CD4-positive, CD25-positive, alpha-beta regulatory T cell (primary cell): ENCODE measurements around the gene TTC28. TPM values are rescaled to one million over a fixed set of nuclear protein-coding genes. Genes with fewer than 3 reads are reported as not detected.
"Not testable (repeated sequence)": the region's sequence is repeated elsewhere in the genome, so short reads cannot be mapped to it uniquely, and the experiment has no call there.

Experiments used
- ATAC-seq, 2 donors: fragments of 150-1000 bp; cut with Tn5 transposase; one replicate each; pipeline ENCODE4 v1.10.0; 2021; ENCODE audit warnings: low read depth in 2 of 2, moderate number of reproducible peaks in 2 of 2, moderate library complexity in 1 of 2
- DNase-seq, 3 donors: peaks; one replicate each; pipeline versions ENCODE4 v3.0.0 to v3.0.0-alpha.2; 2012 to 2022; ENCODE audit warnings: mixed read lengths in 1 of 3
- H3K27ac ChIP-seq: one replicate; pipeline ENCODE4 v1.7.0; 2013; ENCODE audit warnings: mild to moderate bottlenecking, low read length; ENCODE audit not compliant: insufficient read depth, poor library complexity, severe bottlenecking
- H3K27me3 ChIP-seq: one replicate; pipeline ENCODE4 v1.7.0; 2013; ENCODE audit warnings: low read length; ENCODE audit not compliant: control insufficient read depth, insufficient read depth
- H3K36me3 ChIP-seq: one replicate; pipeline ENCODE4 v1.7.0; 2013; ENCODE audit warnings: mild to moderate bottlenecking, low read length, moderate library complexity; ENCODE audit not compliant: control insufficient read depth, insufficient read depth
- H3K4me1 ChIP-seq: 2 replicates; pipeline ENCODE4 v1.7.0; 2013; ENCODE audit warnings: mild to moderate bottlenecking, low read length; ENCODE audit not compliant: insufficient read depth, control insufficient read depth, poor library complexity, severe bottlenecking
- H3K4me3 ChIP-seq: one replicate; pipeline ENCODE4 v1.7.0; 2013; ENCODE audit warnings: low read depth, mild to moderate bottlenecking, low read length, moderate library complexity
- H3K9me3 ChIP-seq, 2 experiments: 1 replicate in 1 of 2; 2 replicates in 1 of 2; pipeline ENCODE4 v1.7.0; 2013; ENCODE audit warnings: low read length in 2 of 2, mild to moderate bottlenecking in 1 of 2, moderate library complexity in 1 of 2; ENCODE audit not compliant: control insufficient read depth in 2 of 2
- H3K27ac Mint-ChIP-seq, 3 donors: one replicate each; pipeline ENCODE4 v1.8.0; 2020 to 2022; ENCODE audit warnings: mild to moderate bottlenecking in 3 of 3, mixed read lengths in 3 of 3, moderate library complexity in 2 of 3
- H3K27me3 Mint-ChIP-seq: one replicate; pipeline ENCODE4 v1.8.0; 2022; ENCODE audit warnings: mild to moderate bottlenecking, mixed read lengths
- H3K36me3 Mint-ChIP-seq: one replicate; pipeline ENCODE4 v1.8.0; 2020; ENCODE audit warnings: mixed read lengths
- H3K4me1 Mint-ChIP-seq, 4 donors: one replicate each; pipeline ENCODE4 v1.8.0; 2020 to 2022; ENCODE audit warnings: mixed read lengths in 4 of 4, mild to moderate bottlenecking in 1 of 4
- H3K4me3 Mint-ChIP-seq, 4 donors: one replicate each; pipeline ENCODE4 v1.8.0; 2020 to 2022; ENCODE audit warnings: mild to moderate bottlenecking in 4 of 4, mixed read lengths in 4 of 4, moderate library complexity in 3 of 4
- H3K9me3 Mint-ChIP-seq, 7 donors: one replicate each; pipeline ENCODE4 v1.8.0; 2020 to 2022; ENCODE audit warnings: mixed read lengths in 7 of 7, mild to moderate bottlenecking in 3 of 7, moderate library complexity in 2 of 7
- polyA plus RNA-seq, 4 donors: library from polyadenylated mRNA; unstranded; fragments of 300-500 nt; fragmentation: Illumina TruSeq; gene quantifications; one replicate each; pipeline ENCODE4 v1.2.3, GENCODE V29; 2021
- total RNA-seq: library from RNA; stranded (reverse); gene quantifications from one replicate; pipeline ENCODE4 v1.2.3, GENCODE V29; 2022

Gene TTC28
- total and polyA plus RNA-seq, 5 donors from 2014 or later, result 0.02 to 2.7 (median 0.28) TPM; not detected in 1

- H3K4me1 ChIP-seq, H3K4me3 Mint-ChIP-seq, H3K4me3 ChIP-seq, H3K9me3 ChIP-seq, DNase-seq, ATAC-seq, H3K9me3 Mint-ChIP-seq, H3K27ac Mint-ChIP-seq, H3K36me3 ChIP-seq, H3K27ac ChIP-seq, H3K27me3 ChIP-seq, H3K4me1 Mint-ChIP-seq, H3K36me3 Mint-ChIP-seq: not testable (repeated sequence)
- peaks cover 28% of the 10 kb centered on the region for H3K27me3 Mint-ChIP-seq
Observed at GRCh38 chr22:28566920-28567499, 112.6 kb downstream of the TTC28 start.

- Mint-ChIP-seq H3K27ac (no peak overlapping the region), H3K4me1 (no peaks in the 10 kb centered on the region), H3K27me3 (peaks cover 33% of the 10 kb centered on the region), H3K9me3 (peaks cover 0 to 2% (median 0%) of the 10 kb centered on the region in 7 donors), H3K36me3 (no peaks in the 10 kb centered on the region), H3K4me3 (no peak overlapping the region)
- no peaks in the 10 kb centered on the region for H3K4me1 ChIP-seq
- H3K27ac ChIP-seq, result no peak overlapping the region
- peaks cover 12% of the 10 kb centered on the region for H3K27me3 ChIP-seq
- no peak overlapping the region for H3K4me3 ChIP-seq
- ATAC-seq (no peak), DNase-seq (no peak)
- H3K9me3 ChIP-seq, result no peaks in the 10 kb centered on the region
- H3K36me3 ChIP-seq, result no peaks in the 10 kb centered on the region
Observed at GRCh38 chr22:28563636-28564035, 116.0 kb downstream of the TTC28 start.

GRCh38 chr22:28562324-28562723 lies 117.3 kb downstream of the TTC28 start:
- H3K27me3 Mint-ChIP-seq, result peaks cover 33% of the 10 kb centered on the region
- no peak overlapping the region for H3K27ac ChIP-seq
- no peaks in the 10 kb centered on the region for H3K36me3 ChIP-seq
- no peak overlapping the region for H3K4me3 Mint-ChIP-seq
- no peaks in the 10 kb centered on the region for H3K9me3 ChIP-seq
- H3K4me1 ChIP-seq, result no peaks in the 10 kb centered on the region
- H3K27ac Mint-ChIP-seq, result no peak overlapping the region
- no peaks in the 10 kb centered on the region for H3K36me3 Mint-ChIP-seq
- peaks cover 0 to 2% (median 0%) of the 10 kb centered on the region in 7 donors for H3K9me3 Mint-ChIP-seq
- H3K4me3 ChIP-seq, result no peak overlapping the region
- H3K27me3 ChIP-seq, result peaks cover 12% of the 10 kb centered on the region
- H3K4me1 Mint-ChIP-seq, result no peaks in the 10 kb centered on the region
- ATAC-seq (no peak), DNase-seq (no peak)

- not testable (repeated sequence) for H3K36me3 Mint-ChIP-seq, H3K4me1 ChIP-seq, H3K4me1 Mint-ChIP-seq, H3K36me3 ChIP-seq, H3K4me3 ChIP-seq, H3K27me3 ChIP-seq, DNase-seq, ATAC-seq, H3K27ac ChIP-seq, H3K9me3 ChIP-seq, H3K27ac Mint-ChIP-seq, H3K9me3 Mint-ChIP-seq
- peaks cover 37% of the 10 kb centered on the region for H3K27me3 Mint-ChIP-seq
- peak overlapping the region in 1 of 4 donors; percentile 21 for H3K4me3 Mint-ChIP-seq
Observed at GRCh38 chr22:28560743-28561101, 118.9 kb downstream of the TTC28 start.

- ATAC-seq, result no peak
- no peak overlapping the region for H3K27ac Mint-ChIP-seq
- Histone ChIP-seq H3K36me3 (no peaks in the 10 kb centered on the region), H3K27me3 (peaks cover 6% of the 10 kb centered on the region), H3K9me3 (no peaks in the 10 kb centered on the region), H3K4me1 (no peaks in the 10 kb centered on the region), H3K4me3 (no peak overlapping the region), H3K27ac (no peak overlapping the region)
- no peaks in the 10 kb centered on the region for H3K4me1 Mint-ChIP-seq
- no peaks in the 10 kb centered on the region for H3K36me3 Mint-ChIP-seq
- H3K4me3 Mint-ChIP-seq, result no peak overlapping the region
- peaks cover 37% of the 10 kb centered on the region for H3K27me3 Mint-ChIP-seq
- peaks cover 0 to 2% (median 0%) of the 10 kb centered on the region in 7 donors for H3K9me3 Mint-ChIP-seq
- no peak for DNase-seq
Observed at GRCh38 chr22:28560046-28560742, 119.4 kb downstream of the TTC28 start.

GRCh38 chr22:28557184-28557583 lies 122.5 kb downstream of the TTC28 start:
- H3K27me3 ChIP-seq, result peaks cover 2% of the 10 kb centered on the region
- H3K4me3 ChIP-seq, result no peak overlapping the region
- ATAC-seq (no peak), DNase-seq (no peak)
- no peaks in the 10 kb centered on the region for H3K36me3 ChIP-seq
- Mint-ChIP-seq H3K4me3 (no peak overlapping the region), H3K27ac (no peak overlapping the region), H3K4me1 (no peaks in the 10 kb centered on the region), H3K27me3 (peaks cover 30% of the 10 kb centered on the region), H3K36me3 (no peaks in the 10 kb centered on the region), H3K9me3 (peaks cover 0 to 2% (median 0%) of the 10 kb centered on the region in 7 donors)
- no peaks in the 10 kb centered on the region for H3K9me3 ChIP-seq
- no peaks in the 10 kb centered on the region for H3K4me1 ChIP-seq
- no peak overlapping the region for H3K27ac ChIP-seq

- H3K4me1 ChIP-seq, H3K4me3 ChIP-seq, H3K27me3 ChIP-seq, H3K27ac Mint-ChIP-seq, DNase-seq, H3K27ac ChIP-seq, H3K4me1 Mint-ChIP-seq, H3K9me3 ChIP-seq, H3K36me3 ChIP-seq, ATAC-seq, H3K9me3 Mint-ChIP-seq, H3K36me3 Mint-ChIP-seq, H3K4me3 Mint-ChIP-seq: not testable (repeated sequence)
- peaks cover 13% of the 10 kb centered on the region for H3K27me3 Mint-ChIP-seq
Observed at GRCh38 chr22:28553108-28553866, 126.4 kb downstream of the TTC28 start.
